Neural progenitor cell (in vitro differentiated cells): ENCODE results near the gene CRIP3.

Experiments used
- CTCF ChIP-seq: fragments of 200-600 bp; sonication (generic); IDR thresholded peaks from 2 replicates; pipeline ENCODE4 v1.5.1; 2017; ENCODE audit warnings: antibody characterized with exemption, mild to moderate bottlenecking
- EZH2 ChIP-seq: fragments of 200-600 bp; sonication (generic); IDR thresholded peaks from 2 replicates; pipeline ENCODE4 v1.6.1; 2017; ENCODE audit warnings: antibody characterized with exemption, mild to moderate bottlenecking, moderate library complexity

- no peak for TF ChIP-seq CTCF
- TF ChIP-seq EZH2 = no peak
Observed at GRCh38 chr6:43310134-43310533, 1.5 kb upstream of the CRIP3 start.
